HCT116 (cell line): ENCODE data around the gene STK24. TPM values are rescaled to one million over a fixed set of nuclear protein-coding genes. Genes with fewer than 3 reads are reported as not detected.
"Not testable (repeated sequence)": the region's sequence is repeated elsewhere in the genome, so short reads cannot be mapped to it uniquely, and the experiment has no call there.

Source experiments
- ATAC-seq: fragments of 200-7000 bp; cut with Tn5 transposase; 2 replicates; pipeline ENCODE4 v1.9.1; 2020; ENCODE audit warnings: mild to moderate bottlenecking, moderate library complexity
- BruUV-seq: library from RNA; stranded (reverse); fragments of 400-500 nt; replicated peaks from 2 replicates; lab custom pipeline; 2021; lab: Mats Ljungman, UMichigan
- CTCF ChIA-PET: fragments of 300-600 bp; sonication (Branson Sonifier 250); formaldehyde crosslinking; loops from one replicate; lab custom pipeline; 2021; ENCODE audit warnings: antibody characterized with exemption; lab: Charles Lee
- POLR2A ChIA-PET: fragments of 300-600, 350-600 bp; sonication (Branson Sonifier 250); formaldehyde crosslinking; loops from one replicate; lab custom pipeline; 2021; ENCODE audit warnings: antibody characterized with exemption; lab: Charles Lee
- RAD21 ChIA-PET, 2 experiments: fragments of 300-600 bp; sonication (Branson Sonifier 250); formaldehyde crosslinking; loops; one replicate each; lab custom pipeline; 2023; ENCODE audit warnings: low total read pairs in 2 of 2; ENCODE audit not compliant: uncharacterized antibody in 2 of 2, unreplicated experiment in 2 of 2, low non-redundant PET in 1 of 2; lab: Charles Lee
- DNase-seq: peaks from one replicate; pipeline ENCODE4 v3.0.0-alpha.2; 2010; ENCODE audit warnings: low read depth, low spot score
- H2AFZ ChIP-seq: fragments of 200-600 bp; shearing (Covaris generic), sonication (generic); 2 replicates; pipeline ENCODE4 v1.6.1; 2017; ENCODE audit warnings: low read depth, mixed run types, mixed read lengths, antibody characterized with exemption, low read length; ENCODE audit not compliant: poor library complexity, severe bottlenecking
- H3K27ac ChIP-seq: 2 replicates; pipeline ENCODE4 v1.5.1; 2012; ENCODE audit warnings: low read depth, low read length
- H3K27me3 ChIP-seq: fragments of 200-600 bp; sonication (generic); 2 replicates; pipeline ENCODE4 v1.6.1; 2016; ENCODE audit warnings: mixed run types, low read length, mixed read lengths; ENCODE audit not compliant: insufficient read depth
- H3K36me3 ChIP-seq, 2 experiments: fragments of 200-500 bp in 1 of 2; fragments of 200-600 bp in 1 of 2; sonication (Bioruptor generic) in 1 of 2; sonication (generic) in 1 of 2; 2 replicates each; pipeline versions ENCODE4 v1.5.1 to v1.6.1; 2014 to 2016; ENCODE audit warnings: low read length in 2 of 2, inconsistent platforms in 1 of 2, mixed read lengths in 1 of 2, mixed run types in 1 of 2; ENCODE audit not compliant: insufficient read depth in 2 of 2, control insufficient read depth in 1 of 2
- H3K4me1 ChIP-seq, 2 experiments: fragments of 200-600 bp in 1 of 2; sonication (generic) in 1 of 2; 2 replicates each; pipeline versions ENCODE4 v1.5.1 to v1.6.1; 2012 to 2017; ENCODE audit warnings: low read length in 2 of 2, inconsistent platforms in 1 of 2, mild to moderate bottlenecking in 1 of 2, mixed read lengths in 1 of 2, mixed run types in 1 of 2, moderate library complexity in 1 of 2; ENCODE audit not compliant: insufficient read depth in 2 of 2, control insufficient read depth in 1 of 2
- H3K4me2 ChIP-seq: fragments of 200-600 bp; sonication (generic); 2 replicates; pipeline ENCODE4 v1.6.1; 2017; ENCODE audit warnings: mixed run types, low read length, mixed read lengths
- H3K4me3 ChIP-seq, 2 experiments: fragments of 200-600 bp in 1 of 2; sonication (generic) in 1 of 2; replicated peaks in 1 of 2; 2 replicates each; pipeline ENCODE4 v1.5.1; 2011 to 2016; ENCODE audit warnings: low read length in 2 of 2, control low read depth in 1 of 2, low read depth in 1 of 2, mild to moderate bottlenecking in 1 of 2, mixed read lengths in 1 of 2, mixed run types in 1 of 2
- H3K79me2 ChIP-seq: fragments of 200-600 bp; sonication (generic); 2 replicates; pipeline ENCODE4 v1.6.1; 2017; ENCODE audit warnings: mild to moderate bottlenecking, mixed run types, low read length, moderate library complexity, mixed read lengths; ENCODE audit not compliant: insufficient read depth
- H3K9ac ChIP-seq: fragments of 200-600 bp; sonication (generic); 2 replicates; pipeline ENCODE4 v1.6.1; 2016; ENCODE audit warnings: low read length, mixed read lengths
- H3K9me2 ChIP-seq: fragments of 200-600 bp; sonication (generic), shearing (Covaris generic); 2 replicates; pipeline ENCODE4 v1.6.1; 2017; ENCODE audit warnings: mixed run types, mild to moderate bottlenecking, moderate library complexity; ENCODE audit not compliant: insufficient read depth
- H3K9me3 ChIP-seq, 2 experiments: fragments of 200-500 bp in 1 of 2; fragments of 200-600 bp in 1 of 2; sonication (Bioruptor generic) in 1 of 2; sonication (generic) in 1 of 2; 2 replicates each; pipeline ENCODE4 v1.6.1; 2014 to 2017; ENCODE audit warnings: low read length in 2 of 2, mixed read lengths in 2 of 2, inconsistent platforms in 1 of 2, low read depth in 1 of 2, mild to moderate bottlenecking in 1 of 2, mixed run types in 1 of 2, moderate library complexity in 1 of 2; ENCODE audit not compliant: control insufficient read depth in 1 of 2, insufficient read depth in 1 of 2
- H4K20me1 ChIP-seq: fragments of 200-600 bp; sonication (generic), shearing (Covaris generic); 2 replicates; pipeline ENCODE4 v1.6.1; 2017; ENCODE audit warnings: mixed run types, mild to moderate bottlenecking, moderate library complexity; ENCODE audit not compliant: insufficient read depth
- EZH2 ChIP-seq: fragments of 200-600 bp; sonication (generic); IDR thresholded peaks from 2 replicates; pipeline ENCODE4 v1.6.1; 2017; ENCODE audit warnings: antibody characterized with exemption, mixed run types
- FOSL1 ChIP-seq: IDR thresholded peaks from 2 replicates; pipeline ENCODE4 v1.6.1; 2012; ENCODE audit warnings: low read depth
- RAD21 ChIP-seq: IDR thresholded peaks from 2 replicates; pipeline ENCODE4 v1.6.1; 2012; ENCODE audit warnings: low read depth, mild to moderate bottlenecking
- SRF ChIP-seq: IDR thresholded peaks from 2 replicates; pipeline ENCODE4 v1.6.1; 2012; ENCODE audit warnings: low read depth
- intact Hi-C: fragments of 100-400 bp; cut with micrococcal nuclease; formaldehyde crosslinking; loops from 2 replicates; pipeline ENCODE4 v1.10.0; 2022
- total RNA-seq: library from RNA; stranded (reverse); gene quantifications from one replicate; pipeline ENCODE4 v1.2.1, GENCODE V29; 2021; ENCODE audit not compliant: unreplicated experiment
- TF ChIP-seq, protein P1 (sequence below), 3 experiments: fragments of 200-600 bp in 1 of 3; sonication (generic) in 1 of 3; IDR thresholded peaks in 2 of 3; conservative IDR thresholded peaks in 1 of 3; 2 replicates each; pipeline ENCODE4 v1.5.1; 2012 to 2017; ENCODE audit warnings: low read depth in 2 of 3, low read length in 2 of 3, antibody characterized with exemption in 1 of 3, borderline replicate concordance in 1 of 3, control low read depth in 1 of 3, mild to moderate bottlenecking in 1 of 3, mixed read lengths in 1 of 3, mixed run types in 1 of 3, moderate library complexity in 1 of 3; ENCODE audit not compliant: insufficient read depth in 1 of 3

The STK24 gene
- total RNA-seq, 1 experiment from 2014 or later = 137 TPM

DNA sequence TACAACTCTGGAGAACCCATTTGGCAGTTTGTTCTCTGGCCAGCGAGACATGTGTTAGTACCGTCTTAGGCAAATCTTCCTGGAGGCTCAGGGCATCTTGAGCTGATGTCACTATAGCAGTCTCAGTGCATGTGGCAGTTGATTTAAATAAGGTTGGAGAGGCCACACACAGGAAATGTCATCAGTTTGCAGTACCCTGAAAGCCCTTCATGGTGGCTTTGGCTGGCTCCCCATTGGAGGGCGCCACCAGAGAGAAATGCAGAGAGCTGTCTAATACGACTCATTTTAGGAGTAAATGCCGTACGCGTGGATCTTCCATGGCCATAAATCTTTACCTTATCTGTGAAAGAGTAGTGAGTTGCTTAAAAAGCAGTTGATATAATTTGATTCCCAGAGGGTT lies 163.1 kb downstream of the STK24 start:
- H2AFZ ChIP-seq = no peak overlapping the region
- BruUV-seq = no TSS peak
- no peaks in the 10 kb centered on the region; a peak in 1 of 4 replicates for H3K36me3 ChIP-seq
- no peak overlapping the region for H3K4me2 ChIP-seq
- intact Hi-C loops = no loop called here
- H3K27ac ChIP-seq = no peak overlapping the region
- H3K27me3 ChIP-seq = no peaks in the 10 kb centered on the region
- TF ChIP-seq RAD21 = no peak
- no peak for TF ChIP-seq FOSL1
- TF ChIP-seq, protein P1, sequence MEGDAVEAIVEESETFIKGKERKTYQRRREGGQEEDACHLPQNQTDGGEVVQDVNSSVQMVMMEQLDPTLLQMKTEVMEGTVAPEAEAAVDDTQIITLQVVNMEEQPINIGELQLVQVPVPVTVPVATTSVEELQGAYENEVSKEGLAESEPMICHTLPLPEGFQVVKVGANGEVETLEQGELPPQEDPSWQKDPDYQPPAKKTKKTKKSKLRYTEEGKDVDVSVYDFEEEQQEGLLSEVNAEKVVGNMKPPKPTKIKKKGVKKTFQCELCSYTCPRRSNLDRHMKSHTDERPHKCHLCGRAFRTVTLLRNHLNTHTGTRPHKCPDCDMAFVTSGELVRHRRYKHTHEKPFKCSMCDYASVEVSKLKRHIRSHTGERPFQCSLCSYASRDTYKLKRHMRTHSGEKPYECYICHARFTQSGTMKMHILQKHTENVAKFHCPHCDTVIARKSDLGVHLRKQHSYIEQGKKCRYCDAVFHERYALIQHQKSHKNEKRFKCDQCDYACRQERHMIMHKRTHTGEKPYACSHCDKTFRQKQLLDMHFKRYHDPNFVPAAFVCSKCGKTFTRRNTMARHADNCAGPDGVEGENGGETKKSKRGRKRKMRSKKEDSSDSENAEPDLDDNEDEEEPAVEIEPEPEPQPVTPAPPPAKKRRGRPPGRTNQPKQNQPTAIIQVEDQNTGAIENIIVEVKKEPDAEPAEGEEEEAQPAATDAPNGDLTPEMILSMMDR (IDR thresholded peaks at IDR 0.05 in 2 of 3, conservative IDR thresholded peaks at IDR 0.05 in 1 of 3; ENCODE audit: borderline replicate concordance in 1 of 3, insufficient read depth in 1 of 3, low read depth in 2 of 3, low read length in 2 of 3) = peak; percentile 14 to 28 (median 26); a peak in 3 of 6 replicates
- TF ChIP-seq EZH2 = no peak
- TF ChIP-seq SRF = no peak
- H3K9me3 ChIP-seq = no peaks in the 10 kb centered on the region
- H3K9ac ChIP-seq = no peak overlapping the region
- H3K79me2 ChIP-seq = no peaks in the 10 kb centered on the region
- no peaks in the 10 kb centered on the region for H3K4me1 ChIP-seq
- no peaks in the 10 kb centered on the region for H4K20me1 ChIP-seq
- ChIA-PET RAD21 (no interaction called here), POLR2A (no interaction called here), CTCF (no interaction called here)
- ATAC-seq (no peak), DNase-seq (no peak)
- no peaks in the 10 kb centered on the region for H3K9me2 ChIP-seq
- no peak overlapping the region for H3K4me3 ChIP-seq

DNA sequence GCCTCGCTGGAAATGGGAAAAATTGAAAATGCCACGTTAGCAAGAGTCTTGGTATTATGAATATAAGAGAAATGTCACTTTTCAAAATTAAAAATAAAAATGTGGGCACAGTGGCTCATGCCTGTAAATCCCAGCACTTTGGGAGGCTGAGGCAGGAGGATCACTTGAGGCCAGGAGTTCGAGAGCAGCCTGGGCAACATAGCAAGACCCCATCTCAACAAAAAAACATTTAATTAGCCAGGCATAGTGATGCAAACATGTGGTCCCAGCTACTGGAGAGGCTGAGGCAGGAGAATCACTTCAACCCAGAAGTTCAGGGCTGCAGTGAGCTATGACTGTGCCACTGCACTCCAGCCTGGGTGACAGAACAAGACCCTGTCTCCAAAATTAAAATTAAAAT lies 163.6 kb downstream of the STK24 start:
- H4K20me1 ChIP-seq, H3K9me2 ChIP-seq, H3K4me2 ChIP-seq, H3K9ac ChIP-seq, H2AFZ ChIP-seq, POLR2A ChIA-PET, ATAC-seq, H3K27me3 ChIP-seq, intact Hi-C loops, H3K79me2 ChIP-seq, CTCF ChIA-PET, H3K36me3 ChIP-seq, H3K4me1 ChIP-seq, BruUV-seq, H3K4me3 ChIP-seq, H3K27ac ChIP-seq, DNase-seq, RAD21 ChIA-PET, H3K9me3 ChIP-seq: not testable (repeated sequence)
